HUES64 (cell line): ENCODE data around the gene PSME4.

Experiments used
- H3K27ac ChIP-seq: 2 replicates; pipeline ENCODE4 v1.7.0; 2013; ENCODE audit warnings: low read depth, low read length, inconsistent platforms
- H3K27me3 ChIP-seq: 2 replicates; pipeline ENCODE4 v1.6.1; 2013; ENCODE audit warnings: mild to moderate bottlenecking, low read length; ENCODE audit not compliant: insufficient read depth
- H3K36me3 ChIP-seq: 2 replicates; pipeline ENCODE4 v1.6.1; 2013; ENCODE audit warnings: mild to moderate bottlenecking, low read length; ENCODE audit not compliant: insufficient read depth
- H3K4me1 ChIP-seq: 2 replicates; pipeline ENCODE4 v1.6.1; 2013; ENCODE audit warnings: mild to moderate bottlenecking, low read length, moderate library complexity; ENCODE audit not compliant: insufficient read depth
- H3K4me3 ChIP-seq: 2 replicates; pipeline ENCODE4 v1.5.1; 2013; ENCODE audit warnings: mild to moderate bottlenecking, low read length, moderate library complexity
- H3K9ac ChIP-seq: 2 replicates; pipeline ENCODE4 v1.6.1; 2013; ENCODE audit warnings: mild to moderate bottlenecking, low read depth, low read length
- H3K9me3 ChIP-seq: 2 replicates; pipeline ENCODE4 v1.6.1; 2013; ENCODE audit warnings: low read depth, low read length; ENCODE audit not compliant: insufficient read depth
- WGBS: fragments of 150-250, 120-280 bp; methylation state at CpG from one replicate; pipeline ENCODE4 v1.1.7; 2013; ENCODE audit warnings: missing lambda C conversion rate; 5-methylcytosine and 5-hydroxymethylcytosine counted together

Gene PSME4

GRCh38 chr2:53911434-53912189 lies 59.2 kb downstream of the PSME4 start:
- Histone ChIP-seq H3K27me3 (no peaks in the 10 kb centered on the region), H3K4me1 (0 out of 2 replicates have a peak, but pooled peaks cover 4% of the 10 kb centered on the region), H3K27ac (no peak overlapping the region), H3K9me3 (no peaks in the 10 kb centered on the region), H3K36me3 (peaks cover 79% of the 10 kb centered on the region), H3K4me3 (no peak overlapping the region), H3K9ac (no peak overlapping the region)
- 97% methylated on average over 3 of the region's 4 CpGs for WGBS

GRCh38 chr2:53907582-53907981 lies 63.2 kb downstream of the PSME4 start:
- peaks cover 87% of the 10 kb centered on the region for H3K36me3 ChIP-seq
- H3K4me1 ChIP-seq = 0 out of 2 replicates have a peak, but pooled peaks cover 4% of the 10 kb centered on the region
- WGBS = 95% methylated on average over 1 of the region's 1 CpG
- peak overlapping the region; percentile 21; the same call in 1 of the 2 replicates for H3K27ac ChIP-seq
- no peak overlapping the region for H3K9ac ChIP-seq
- no peaks in the 10 kb centered on the region for H3K27me3 ChIP-seq
- H3K4me3 ChIP-seq = no peak overlapping the region
- no peaks in the 10 kb centered on the region for H3K9me3 ChIP-seq

GRCh38 chr2:53905396-53905795 lies 65.4 kb downstream of the PSME4 start:
- WGBS = 95% methylated on average over 9 of the region's 9 CpGs
- Histone ChIP-seq H3K27me3 (no peaks in the 10 kb centered on the region), H3K9me3 (no peaks in the 10 kb centered on the region), H3K4me1 (0 out of 2 replicates have a peak, but pooled peaks cover 4% of the 10 kb centered on the region), H3K9ac (no peak overlapping the region), H3K36me3 (peaks cover 96% of the 10 kb centered on the region), H3K4me3 (no peak overlapping the region), H3K27ac (no peak overlapping the region)

- H3K9me3 ChIP-seq = no peaks in the 10 kb centered on the region
- 93% methylated on average over 4 of the region's 4 CpGs for whole genome bisulfite sequencing
- H3K9ac ChIP-seq = no peak overlapping the region
- peaks cover 96% of the 10 kb centered on the region for H3K36me3 ChIP-seq
- H3K27ac ChIP-seq = no peak overlapping the region
- no peak overlapping the region for H3K4me3 ChIP-seq
- H3K4me1 ChIP-seq = 0 out of 2 replicates have a peak, but pooled peaks cover 4% of the 10 kb centered on the region
- no peaks in the 10 kb centered on the region for H3K27me3 ChIP-seq
These were observed 67.8 kb downstream of the PSME4 start for GRCh38 chr2:53903011-53903410.

GRCh38 chr2:53901192-53901591 lies 69.6 kb downstream of the PSME4 start:
- Histone ChIP-seq H3K9ac (no peak overlapping the region), H3K36me3 (peaks cover 94% of the 10 kb centered on the region)

GRCh38 chr2:53896864-53897263 lies 73.9 kb downstream of the PSME4 start:
- H3K27ac ChIP-seq = no peak overlapping the region
- no peaks in the 10 kb centered on the region for H3K27me3 ChIP-seq
- 97% methylated on average over 3 of the region's 3 CpGs for whole genome bisulfite sequencing
- no peaks in the 10 kb centered on the region for H3K9me3 ChIP-seq
- no peak overlapping the region for H3K4me3 ChIP-seq
- H3K36me3 ChIP-seq = peaks cover 98% of the 10 kb centered on the region
- no peaks in the 10 kb centered on the region for H3K4me1 ChIP-seq
- H3K9ac ChIP-seq = no peak overlapping the region

More at GRCh38 chr2:53901192-53901591, 69.6 kb downstream of the PSME4 start:
- Histone ChIP-seq H3K4me3 (no peak overlapping the region), H3K4me1 (no peaks in the 10 kb centered on the region), H3K27ac (no peak overlapping the region), H3K27me3 (no peaks in the 10 kb centered on the region), H3K9me3 (no peaks in the 10 kb centered on the region)
- WGBS = 92% methylated on average over 3 of the region's 3 CpGs

- H3K36me3 ChIP-seq = peaks cover 98% of the 10 kb centered on the region
- H3K27me3 ChIP-seq = no peaks in the 10 kb centered on the region
- H3K9me3 ChIP-seq = no peaks in the 10 kb centered on the region
- H3K27ac ChIP-seq = no peak overlapping the region
- H3K4me1 ChIP-seq = no peaks in the 10 kb centered on the region
- no peak overlapping the region for H3K9ac ChIP-seq
- 97% methylated on average over 4 of the region's 5 CpGs for whole genome bisulfite sequencing
- no peak overlapping the region for H3K4me3 ChIP-seq
These were observed 84.2 kb downstream of the PSME4 start for GRCh38 chr2:53886406-53887280.

GRCh38 chr2:53884883-53885282 lies 85.9 kb downstream of the PSME4 start:
- Histone ChIP-seq H3K9me3 (no peaks in the 10 kb centered on the region), H3K27ac (no peak overlapping the region), H3K36me3 (peaks cover 98% of the 10 kb centered on the region), H3K4me1 (no peaks in the 10 kb centered on the region), H3K4me3 (no peak overlapping the region), H3K9ac (no peak overlapping the region), H3K27me3 (no peaks in the 10 kb centered on the region)
- WGBS = no CpG with 5 or more reads among the region's 1 CpG

- Histone ChIP-seq H3K27ac (no peak overlapping the region), H3K4me1 (no peaks in the 10 kb centered on the region), H3K4me3 (no peak overlapping the region), H3K9ac (no peak overlapping the region), H3K36me3 (peaks cover 96% of the 10 kb centered on the region), H3K9me3 (no peaks in the 10 kb centered on the region), H3K27me3 (no peaks in the 10 kb centered on the region)
These were observed 88.8 kb downstream of the PSME4 start for GRCh38 chr2:53881986-53882385.

- no peaks in the 10 kb centered on the region for H3K27me3 ChIP-seq
- H3K4me1 ChIP-seq = no peaks in the 10 kb centered on the region
- H3K27ac ChIP-seq = no peak overlapping the region
- WGBS = 99% methylated on average over 2 of the region's 2 CpGs
- H3K9ac ChIP-seq = no peak overlapping the region
- no peaks in the 10 kb centered on the region for H3K9me3 ChIP-seq
- no peak overlapping the region for H3K4me3 ChIP-seq
- peaks cover 96% of the 10 kb centered on the region for H3K36me3 ChIP-seq
These were observed 89.4 kb downstream of the PSME4 start for GRCh38 chr2:53881360-53881759.

GRCh38 chr2:53880756-53881155 lies 90.0 kb downstream of the PSME4 start:
- Histone ChIP-seq H3K4me3 (no peak overlapping the region), H3K27me3 (no peaks in the 10 kb centered on the region), H3K9me3 (no peaks in the 10 kb centered on the region), H3K36me3 (peaks cover 96% of the 10 kb centered on the region), H3K4me1 (no peaks in the 10 kb centered on the region), H3K9ac (no peak overlapping the region), H3K27ac (no peak overlapping the region)
- 93% methylated on average over 2 of the region's 3 CpGs for WGBS
